ENCODE data around the gene CCDC92. TPM values are rescaled to one million over a fixed set of nuclear protein-coding genes. Genes with fewer than 3 reads are reported as not detected.
A peak's percentile ranks its signal among the peaks of the same experiment; 100 is the strongest.

CCDC92 gene
- total and polyA plus RNA-seq, 12 donors, result 7.8 to 65.9 (median 23.7) TPM

- Histone ChIP-seq H3K27ac (peak overlapping the region in 1 of 5 donors; percentile 11), H3K4me1 (replicated peaks in 1 of 2) (peaks cover 0 to 12% of the 10 kb centered on the region in 2 donors), H3K36me3 (replicated peaks in 1 of 2) (peaks cover 0 to 5% of the 10 kb centered on the region in 2 donors), H3K27me3 (no peaks in the 10 kb centered on the region), H3K4me3 (no peak overlapping the region), H3K9me3 (replicated peaks in 1 of 3) (no peaks in the 10 kb centered on the region)
- 50 to 78% (median 65%) methylated on average over 2 of the region's 2 CpGs for WGBS, 4 donors
- no peak for TF ChIP-seq CTCF (IDR thresholded peaks at IDR 0.05)
- TF ChIP-seq POLR2A (IDR thresholded peaks at IDR 0.05), result no peak
- intact Hi-C loops (cut with DNase I), result no loop called here
- peak in 1 of 7 donors; percentile 34 for DNase-seq
These were observed 26.3 kb upstream of the CCDC92 start for GRCh38 chr12:123998991-123999359.

- no peak for DNase-seq
- intact Hi-C loops (cut with DNase I), result no loop called here
- no peaks in the 10 kb centered on the region for H3K9me3 ChIP-seq (replicated peaks in 1 of 3)
- peaks cover 0 to under 1% of the 10 kb centered on the region in 2 donors for H3K36me3 ChIP-seq (replicated peaks in 1 of 2)
- TF ChIP-seq CTCF (IDR thresholded peaks at IDR 0.05), result no peak
- TF ChIP-seq POLR2A (IDR thresholded peaks at IDR 0.05), result no peak
- H3K27ac ChIP-seq, result peak overlapping the region in 1 of 5 donors; percentile 11
- H3K4me3 ChIP-seq, result no peak overlapping the region
- H3K27me3 ChIP-seq, result no peaks in the 10 kb centered on the region
- WGBS, 4 donors, result 77 to 95% (median 86%) methylated on average over 2 of the region's 2 CpGs
- H3K4me1 ChIP-seq (replicated peaks in 1 of 2), result peaks cover 0 to 12% of the 10 kb centered on the region in 2 donors
These were observed 25.8 kb upstream of the CCDC92 start for GRCh38 chr12:123998344-123998990.

- TF ChIP-seq CTCF (IDR thresholded peaks at IDR 0.05), result no peak
- TF ChIP-seq POLR2A (IDR thresholded peaks at IDR 0.05), result no peak
- WGBS, 4 donors, result 84 to 91% (median 90%) methylated on average over 5 of the region's 5 CpGs
- Histone ChIP-seq H3K9me3 (replicated peaks in 1 of 3) (no peaks in the 10 kb centered on the region), H3K36me3 (replicated peaks in 1 of 2) (peaks cover 0 to 3% of the 10 kb centered on the region in 2 donors), H3K27ac (no peak overlapping the region), H3K27me3 (no peaks in the 10 kb centered on the region), H3K4me1 (replicated peaks in 1 of 2) (peaks cover 0 to 12% of the 10 kb centered on the region in 2 donors), H3K4me3 (no peak overlapping the region)
- intact Hi-C loops (cut with DNase I), result no loop called here
- DNase-seq, result no peak
These were observed 25.3 kb upstream of the CCDC92 start for GRCh38 chr12:123997908-123998307.

- H3K27me3 ChIP-seq, result no peaks in the 10 kb centered on the region
- no peak for TF ChIP-seq POLR2A (IDR thresholded peaks at IDR 0.05)
- no peak for TF ChIP-seq CTCF (IDR thresholded peaks at IDR 0.05)
- H3K4me1 ChIP-seq (replicated peaks in 1 of 2), result peaks cover 0 to 8% of the 10 kb centered on the region in 2 donors
- intact Hi-C loops (cut with DNase I), result no loop called here
- no peak for DNase-seq
- H3K36me3 ChIP-seq (replicated peaks in 1 of 2), result peaks cover 0 to 7% of the 10 kb centered on the region in 2 donors
- no peak overlapping the region for H3K27ac ChIP-seq
- H3K4me3 ChIP-seq, result no peak overlapping the region
- no peaks in the 10 kb centered on the region for H3K9me3 ChIP-seq (replicated peaks in 1 of 3)
- WGBS, 4 donors, result 80 to 90% (median 87%) methylated on average over 6 of the region's 6 CpGs
These were observed 24.6 kb upstream of the CCDC92 start for GRCh38 chr12:123997033-123997822.
